Aorta (tissue), 5 donors: ENCODE results near the gene UBR4. TPM values are rescaled to one million over a fixed set of nuclear protein-coding genes. Genes with fewer than 3 reads are reported as not detected.

Source experiments
- ATAC-seq: fragments of 200-7000 bp; cut with Tn5 transposase; one replicate; pipeline ENCODE4 v1.9.1; 2022; ENCODE audit warnings: moderate library complexity; ENCODE audit not compliant: low FRiP score
- DNase-seq, 2 donors: peaks; one replicate each; pipeline ENCODE4 v3.0.0-alpha.2; 2020
- H3K27ac ChIP-seq, 2 donors: one replicate each; pipeline ENCODE4 v1.5.1; 2013; ENCODE audit warnings: low read length in 2 of 2, mild to moderate bottlenecking in 2 of 2, moderate library complexity in 2 of 2, control low read depth in 1 of 2, inconsistent platforms in 1 of 2, low read depth in 1 of 2
- H3K27me3 ChIP-seq, 2 donors: one replicate each; pipeline ENCODE4 v1.6.1; 2013; ENCODE audit warnings: control low read depth in 1 of 2, low read length in 1 of 2, mild to moderate bottlenecking in 1 of 2, moderate library complexity in 1 of 2; ENCODE audit not compliant: insufficient read depth in 2 of 2, control insufficient read depth in 1 of 2
- H3K36me3 ChIP-seq, 2 donors: one replicate each; pipeline ENCODE4 v1.6.1; 2013; ENCODE audit warnings: control low read depth in 1 of 2, low read length in 1 of 2, mild to moderate bottlenecking in 1 of 2; ENCODE audit not compliant: insufficient read depth in 2 of 2, control insufficient read depth in 1 of 2
- H3K4me1 ChIP-seq, 2 donors: one replicate each; pipeline ENCODE4 v1.6.1; 2013; ENCODE audit warnings: low read length in 2 of 2, control low read depth in 1 of 2, mild to moderate bottlenecking in 1 of 2, moderate library complexity in 1 of 2; ENCODE audit not compliant: insufficient read depth in 2 of 2, control insufficient read depth in 1 of 2
- H3K4me3 ChIP-seq, 2 donors: one replicate each; pipeline ENCODE4 v1.5.1; 2013; ENCODE audit warnings: low read length in 2 of 2, control low read depth in 1 of 2, mild to moderate bottlenecking in 1 of 2
- H3K9me3 ChIP-seq: one replicate; pipeline ENCODE4 v1.6.1; 2013; ENCODE audit warnings: mild to moderate bottlenecking, low read length; ENCODE audit not compliant: control insufficient read depth
- WGBS, 2 donors: extraction: QIAGEN DNeasy Blood & Tissue Kit; methylation state at CpG; one replicate each; pipeline ENCODE4 v1.1.7; 2013; 5-methylcytosine and 5-hydroxymethylcytosine counted together
- intact Hi-C, 2 donors: fragments of 100-400 bp; cut with DNase I; formaldehyde crosslinking; loops; one replicate each; pipeline versions ENCODE4 v1.14.2 to v1.15.0; 2022
- polyA plus RNA-seq, 2 donors: library from polyadenylated mRNA; stranded (reverse); fragments of 200-250 nt; gene quantifications; one replicate each; pipeline ENCODE4 v1.2.3, GENCODE V29; 2013
- total RNA-seq, 2 donors: library from RNA; stranded (reverse); fragmentation: NEBNext Ultra II Directional; extraction: Animal tissue kit (Norgen Biotek cat#: 25700); gene quantifications; one replicate each; pipeline ENCODE4 v1.2.1, GENCODE V29; 2021
- donor health status: healthy with polysubstance abuse.
- donor health status: Bipolar disorder and iron deficiency.
- donor health status: DM: no; HTN: no; CAD: no.
- donor health status: DM: no; HTN: no; CAD: no.
- donor health status: DM: yes; HTN: yes; CAD: no.

UBR4 gene
- total and polyA plus RNA-seq, 4 donors = 16.4 to 293 (median 187) TPM

DNA sequence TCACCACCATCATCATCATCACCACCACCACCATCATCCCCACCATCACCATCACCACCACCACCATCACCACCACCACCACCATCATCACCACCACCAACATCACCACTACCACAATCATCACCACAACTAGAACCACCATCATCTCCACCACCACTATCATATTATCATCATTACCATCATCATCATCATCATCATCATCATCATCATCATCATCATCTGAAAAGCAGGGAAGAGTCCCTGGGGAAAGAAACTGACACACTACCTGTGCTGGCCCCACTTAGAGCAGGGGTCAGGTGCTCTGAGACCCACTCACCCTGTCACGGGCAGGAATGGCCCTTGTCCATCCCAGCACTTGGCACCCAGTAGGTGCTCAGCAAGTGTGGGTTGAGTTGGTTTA is 148.7 kb downstream of the UBR4 start:
- ATAC-seq (no peak), DNase-seq (no peak)
- no peaks in the 10 kb centered on the region for H3K4me1 ChIP-seq
- H3K9me3 ChIP-seq = no peaks in the 10 kb centered on the region
- WGBS, 2 donors = 94 to 98% methylated on average over 1 of the region's 1 CpG
- no peak overlapping the region for H3K27ac ChIP-seq
- H3K36me3 ChIP-seq = no peaks in the 10 kb centered on the region
- no peaks in the 10 kb centered on the region for H3K27me3 ChIP-seq
- H3K4me3 ChIP-seq = no peak overlapping the region
- intact Hi-C loops = no loop called here

DNA sequence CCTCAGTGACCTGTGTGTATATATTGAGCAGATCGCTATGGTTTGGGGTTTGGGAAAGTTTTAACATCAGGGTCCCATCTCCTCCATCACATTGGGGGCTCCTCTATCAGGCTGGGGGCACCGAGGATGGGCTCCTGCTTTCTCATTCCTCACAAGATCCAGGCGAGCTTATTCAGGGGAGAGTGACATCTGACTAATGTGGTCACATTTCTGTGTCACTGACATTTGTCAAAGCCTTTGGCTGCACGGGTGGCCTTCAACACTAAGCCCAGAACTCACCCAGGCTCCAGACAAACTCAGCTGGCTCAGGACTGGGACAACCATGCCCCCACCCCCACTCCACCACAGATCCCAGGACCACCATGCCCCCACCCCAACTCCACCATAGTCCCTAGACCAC is 150.3 kb downstream of the UBR4 start:
- WGBS, 2 donors = 39 to 40% methylated on average over 4 of the region's 4 CpGs
- no peaks in the 10 kb centered on the region for H3K27me3 ChIP-seq
- no peaks in the 10 kb centered on the region for H3K9me3 ChIP-seq
- no peak for ATAC-seq
- H3K4me1 ChIP-seq = no peaks in the 10 kb centered on the region
- DNase-seq = no peak
- no peaks in the 10 kb centered on the region for H3K36me3 ChIP-seq
- H3K4me3 ChIP-seq = no peak overlapping the region
- no peak overlapping the region for H3K27ac ChIP-seq
- intact Hi-C loops = no loop called here

DNA sequence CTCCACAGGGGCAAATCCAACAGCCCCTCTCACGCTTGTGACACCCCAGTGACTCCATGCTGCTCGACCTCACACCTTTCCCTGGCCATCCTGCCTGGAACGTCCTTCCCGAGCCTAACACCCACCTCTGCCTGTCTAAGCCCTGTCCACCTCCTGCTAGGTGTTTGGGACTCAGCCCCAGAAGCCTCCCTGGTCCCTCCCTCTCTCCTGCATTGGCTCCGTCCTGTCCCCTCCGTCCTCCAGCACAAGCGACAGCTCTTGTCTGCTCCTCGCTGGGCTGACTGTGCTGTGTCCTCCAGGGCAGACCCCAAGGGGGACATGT is 151.6 kb downstream of the UBR4 start:
- ATAC-seq = no peak
- H3K27me3 ChIP-seq = no peaks in the 10 kb centered on the region
- intact Hi-C loops = no loop called here

DNA sequence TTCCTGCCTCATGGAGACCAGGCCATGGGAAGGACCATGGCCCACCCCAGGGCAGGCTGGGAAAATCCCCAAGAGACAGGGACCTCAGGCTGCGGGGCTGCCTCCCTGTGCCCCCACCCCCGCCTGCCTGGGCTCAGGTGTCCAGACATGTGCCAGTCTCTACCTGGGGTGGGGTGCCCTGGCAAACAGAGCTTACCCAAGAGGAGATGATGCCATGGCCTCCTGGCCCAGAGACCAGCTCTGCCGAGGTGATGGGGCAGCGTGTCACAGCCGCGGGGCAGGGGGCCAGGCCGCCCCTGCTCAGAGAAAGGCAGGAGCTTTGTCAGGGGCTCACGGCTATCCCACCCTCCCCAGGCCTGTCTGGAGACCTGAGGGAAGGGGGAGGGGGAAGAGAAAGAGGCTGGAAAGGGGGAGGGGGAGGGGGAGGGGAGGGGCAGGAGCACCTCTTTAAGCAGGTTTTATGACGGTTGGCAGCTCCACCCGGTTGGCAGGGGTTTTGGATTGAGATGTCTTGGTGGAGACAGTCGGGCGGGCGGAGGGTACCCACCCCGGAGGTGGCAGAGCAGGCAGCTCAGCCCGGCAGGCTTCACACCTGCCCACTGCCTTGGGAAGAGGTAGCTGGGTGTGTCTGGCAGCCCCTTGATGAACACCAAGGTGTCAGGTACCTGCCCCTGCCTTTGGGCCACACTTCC is 152.1 kb downstream of the UBR4 start:
- WGBS, 2 donors = 40 to 57% methylated on average over 13 to 15 of the region's 15 CpGs
- H3K27ac ChIP-seq = no peak overlapping the region
- no peaks in the 10 kb centered on the region for H3K9me3 ChIP-seq
- no peak for DNase-seq
- ATAC-seq = no peak
- H3K4me1 ChIP-seq = no peaks in the 10 kb centered on the region
- intact Hi-C loops = no loop called here
- H3K4me3 ChIP-seq = no peak overlapping the region
- no peaks in the 10 kb centered on the region for H3K27me3 ChIP-seq
- H3K36me3 ChIP-seq = no peaks in the 10 kb centered on the region

More for the DNA sequence above, 151.6 kb downstream of the UBR4 start:
- no peaks in the 10 kb centered on the region for H3K4me1 ChIP-seq
- no peaks in the 10 kb centered on the region for H3K36me3 ChIP-seq
- no peak overlapping the region for H3K27ac ChIP-seq
- no peaks in the 10 kb centered on the region for H3K9me3 ChIP-seq
- H3K4me3 ChIP-seq = no peak overlapping the region
- WGBS, 2 donors = 30 to 37% methylated on average over 8 of the region's 8 CpGs
- DNase-seq = no peak

DNA sequence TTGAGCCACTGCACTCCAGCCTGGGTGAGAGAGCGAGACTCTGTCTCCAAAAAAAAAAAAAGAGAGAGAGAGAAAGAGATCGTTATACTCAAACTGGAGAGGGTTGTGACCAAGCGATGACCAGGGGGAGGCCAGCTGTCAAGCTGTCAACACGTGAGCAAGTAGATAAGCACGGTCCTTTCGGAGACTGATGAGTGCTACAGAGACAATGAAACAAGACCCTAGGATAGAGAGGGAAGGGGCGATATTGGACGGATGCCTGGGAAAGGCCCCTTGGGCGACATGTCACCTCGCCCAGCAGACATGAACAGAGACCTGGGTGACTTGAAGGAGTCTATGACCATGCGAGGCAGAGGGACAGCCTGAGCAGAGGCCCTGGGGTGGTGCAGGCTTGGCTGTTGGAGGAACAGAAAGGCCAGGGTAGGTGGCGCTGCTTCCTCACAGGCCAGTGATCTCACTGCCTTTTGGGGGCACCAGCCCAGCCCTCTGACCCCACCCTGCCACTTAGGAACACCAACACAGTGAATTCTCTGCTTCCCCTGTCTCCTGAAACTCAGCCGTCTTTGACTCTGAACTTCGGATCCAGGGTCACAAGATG is 152.8 kb downstream of the UBR4 start:
- ATAC-seq = no peak
- Histone ChIP-seq H3K36me3 (no peaks in the 10 kb centered on the region), H3K27me3 (no peaks in the 10 kb centered on the region), H3K9me3 (no peaks in the 10 kb centered on the region), H3K27ac (no peak overlapping the region), H3K4me3 (no peak overlapping the region), H3K4me1 (no peaks in the 10 kb centered on the region)
- DNase-seq = no peak
- intact Hi-C loops = no loop called here
- 77 to 79% methylated on average over 14 of the region's 14 CpGs for WGBS, 2 donors

DNA sequence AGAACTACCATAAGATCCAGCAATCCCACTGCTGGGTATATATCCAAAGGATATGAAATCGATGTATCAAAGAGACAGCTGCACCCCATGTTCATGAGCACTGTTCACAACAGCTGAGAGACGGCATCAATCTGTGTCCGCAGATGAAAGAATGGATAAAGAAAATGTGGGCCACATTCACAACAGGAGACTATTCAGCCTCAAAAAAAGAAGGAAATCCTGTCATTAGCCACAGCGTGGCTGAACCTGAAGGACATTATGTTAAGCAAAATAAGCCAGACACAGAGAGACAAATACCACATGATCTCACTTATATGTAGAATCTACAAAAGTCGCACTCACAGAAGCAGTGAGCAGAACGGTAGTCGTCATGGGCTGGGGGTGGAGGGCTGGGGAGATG is 154.4 kb downstream of the UBR4 start:
- H3K27ac ChIP-seq = no peak overlapping the region
- H3K27me3 ChIP-seq = no peaks in the 10 kb centered on the region
- DNase-seq (no peak), ATAC-seq (no peak)
- intact Hi-C loops = no loop called here
- no peaks in the 10 kb centered on the region for H3K9me3 ChIP-seq
- H3K36me3 ChIP-seq = no peaks in the 10 kb centered on the region
- H3K4me3 ChIP-seq = no peak overlapping the region
- no peaks in the 10 kb centered on the region for H3K4me1 ChIP-seq
- 56 to 61% methylated on average over 7 of the region's 7 CpGs for WGBS, 2 donors

DNA sequence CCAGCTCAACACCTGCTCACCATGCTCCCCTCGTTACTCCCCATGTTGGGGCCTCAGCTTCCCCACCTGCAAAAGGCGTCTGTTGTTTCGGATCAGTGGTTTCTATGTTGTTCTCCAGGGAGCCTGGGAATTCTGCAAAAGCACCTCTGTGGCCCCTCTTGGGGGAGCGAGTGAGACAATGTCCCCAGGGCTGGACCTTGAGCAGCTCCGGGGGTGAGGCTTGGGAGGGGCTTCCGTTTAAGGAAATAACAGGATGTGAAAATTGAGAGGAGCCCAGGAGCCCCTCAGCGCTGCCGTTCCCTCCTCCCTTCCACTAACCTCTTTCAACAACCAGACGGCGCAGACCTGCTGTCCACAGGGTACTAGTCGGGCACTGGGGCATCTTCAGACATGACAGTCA is 155.1 kb downstream of the UBR4 start:
- DNase-seq (no peak), ATAC-seq (no peak)
- Histone ChIP-seq H3K9me3 (no peaks in the 10 kb centered on the region), H3K27me3 (no peaks in the 10 kb centered on the region), H3K4me3 (no peak overlapping the region), H3K4me1 (no peaks in the 10 kb centered on the region), H3K36me3 (no peaks in the 10 kb centered on the region), H3K27ac (no peak overlapping the region)
- intact Hi-C loops = no loop called here
- WGBS, 2 donors = 33 to 40% methylated on average over 11 of the region's 11 CpGs

DNA sequence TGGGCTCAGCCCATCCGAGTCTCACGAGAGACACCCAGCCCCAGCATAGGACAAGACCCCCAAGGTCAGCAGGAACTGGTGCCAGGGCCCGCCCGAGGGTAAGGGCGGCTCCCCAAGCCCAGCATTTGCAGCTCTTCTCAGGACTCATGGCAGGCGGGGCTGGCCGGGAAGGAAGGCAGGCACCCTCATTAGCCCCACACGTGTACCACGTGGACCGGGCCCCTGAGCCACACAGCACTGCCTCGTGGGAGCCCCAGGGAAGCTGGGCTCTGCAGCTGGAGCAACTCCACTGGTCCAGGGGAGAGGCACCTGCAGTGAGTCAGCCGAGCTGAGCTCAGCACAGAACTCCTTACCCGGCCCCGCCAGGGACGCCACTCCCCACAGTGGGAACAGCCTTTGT is 155.8 kb downstream of the UBR4 start:
- ATAC-seq (peak; percentile 34), DNase-seq (no peak)
- no peaks in the 10 kb centered on the region for H3K4me1 ChIP-seq
- no peaks in the 10 kb centered on the region for H3K9me3 ChIP-seq
- H3K4me3 ChIP-seq = no peak overlapping the region
- whole genome bisulfite sequencing, 2 donors = 61% methylated on average over 15 of the region's 15 CpGs
- intact Hi-C loops = no loop called here
- no peak overlapping the region for H3K27ac ChIP-seq
- H3K27me3 ChIP-seq = no peaks in the 10 kb centered on the region
- no peaks in the 10 kb centered on the region for H3K36me3 ChIP-seq

DNA sequence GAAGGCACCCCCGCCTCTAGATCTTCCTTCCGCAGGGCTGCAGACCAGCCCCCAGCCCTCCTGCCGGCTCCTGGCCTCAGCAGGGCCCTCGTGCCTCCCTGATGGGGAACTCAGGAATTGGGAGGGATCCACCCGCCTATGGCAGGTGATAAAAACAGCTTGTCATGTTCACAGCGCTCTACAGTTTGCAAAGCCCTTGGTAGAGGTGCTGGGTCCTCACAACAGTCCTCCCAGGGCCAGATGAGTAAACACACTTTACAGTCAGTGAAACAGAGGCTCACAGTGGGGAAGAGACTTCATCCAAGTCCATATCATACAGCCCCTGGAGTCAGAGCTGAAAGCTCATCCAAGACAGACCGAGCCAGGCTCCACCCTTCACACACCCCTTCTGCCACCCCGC is 156.6 kb downstream of the UBR4 start:
- H3K36me3 ChIP-seq = no peaks in the 10 kb centered on the region
- no peak overlapping the region for H3K27ac ChIP-seq
- peak; percentile 33 for ATAC-seq
- H3K4me3 ChIP-seq = no peak overlapping the region
- no peaks in the 10 kb centered on the region for H3K9me3 ChIP-seq
- 65 to 67% methylated on average over 8 of the region's 8 CpGs for WGBS, 2 donors
- no peaks in the 10 kb centered on the region for H3K4me1 ChIP-seq
- intact Hi-C loops = no loop called here
- no peak for DNase-seq
- H3K27me3 ChIP-seq = no peaks in the 10 kb centered on the region
